Natural killer cell (primary cell): ENCODE data around the gene SERPINB8. TPM values are rescaled to one million over a fixed set of nuclear protein-coding genes. Genes with fewer than 3 reads are reported as not detected.
A peak's percentile ranks its signal among the peaks of the same experiment; 100 is the strongest.

ENCODE experiments used
- ATAC-seq, 3 donors: fragments of 150-1000 bp in 2 of 3; fragments of 200-7000 bp in 1 of 3; cut with Tn5 transposase; 1 replicate in 1 of 3; 2 replicates in 2 of 3; pipeline ENCODE4 v1.10.0; 2021; ENCODE audit warnings: mild to moderate bottlenecking in 2 of 3, moderate library complexity in 2 of 3
- DNase-seq, 2 donors: peaks; one replicate each; pipeline versions ENCODE4 v3.0.0 to v3.0.0-alpha.2; 2013 to 2021; ENCODE audit warnings: mixed read lengths in 1 of 2
- H3K27ac ChIP-seq: one replicate; pipeline ENCODE4 v1.5.1; 2013; ENCODE audit warnings: mild to moderate bottlenecking, low read length
- H3K27me3 ChIP-seq: one replicate; pipeline ENCODE4 v1.6.1; 2013; ENCODE audit warnings: low read length; ENCODE audit not compliant: control insufficient read depth, insufficient read depth
- H3K36me3 ChIP-seq: one replicate; pipeline ENCODE4 v1.6.1; 2013; ENCODE audit warnings: low read length; ENCODE audit not compliant: control insufficient read depth, insufficient read depth
- H3K4me1 ChIP-seq: one replicate; pipeline ENCODE4 v1.6.1; 2013; ENCODE audit warnings: low read length; ENCODE audit not compliant: control insufficient read depth, insufficient read depth
- H3K4me3 ChIP-seq: one replicate; pipeline ENCODE4 v1.5.1; 2013; ENCODE audit warnings: low read length
- H3K9me3 ChIP-seq: one replicate; pipeline ENCODE4 v1.6.1; 2013; ENCODE audit warnings: low read length; ENCODE audit not compliant: control insufficient read depth, insufficient read depth
- H3K27ac Mint-ChIP-seq, 2 donors: one replicate each; pipeline ENCODE4 v1.8.0; 2022; ENCODE audit warnings: mild to moderate bottlenecking in 2 of 2, mixed read lengths in 2 of 2, moderate library complexity in 1 of 2
- H3K27me3 Mint-ChIP-seq, 2 donors: one replicate each; pipeline ENCODE4 v1.8.0; 2022; ENCODE audit warnings: low read depth in 2 of 2, mixed read lengths in 2 of 2
- H3K36me3 Mint-ChIP-seq: one replicate; pipeline ENCODE4 v1.8.0; 2022; ENCODE audit warnings: mixed read lengths
- H3K4me1 Mint-ChIP-seq, 2 donors: one replicate each; pipeline ENCODE4 v1.8.0; 2022; ENCODE audit warnings: mixed read lengths in 2 of 2
- H3K4me3 Mint-ChIP-seq: one replicate; pipeline ENCODE4 v1.8.0; 2022; ENCODE audit warnings: mild to moderate bottlenecking, moderate library complexity, mixed read lengths
- H3K9me3 Mint-ChIP-seq, 2 donors: one replicate each; pipeline ENCODE4 v1.8.0; 2022; ENCODE audit warnings: mixed read lengths in 2 of 2
- WGBS: methylation state at CpG from one replicate; pipeline ENCODE4 v1.1.7; 2013; ENCODE audit warnings: missing lambda C conversion rate; ENCODE audit not compliant: insufficient coverage; 5-methylcytosine and 5-hydroxymethylcytosine counted together
- intact Hi-C: fragments of 100-400 bp; cut with micrococcal nuclease; formaldehyde crosslinking; loops from one replicate; pipeline ENCODE4 v1.14.2; 2022
- total RNA-seq, 4 donors: library from RNA; stranded (reverse); fragments of 120-200 nt in 1 of 4; gene quantifications; one replicate each; pipeline versions ENCODE4 v1.2.3 to v1.2.4, GENCODE V29; 2013 to 2022
- TF ChIP-seq, protein P1 (sequence below): fragments of 200-600 bp; IDR thresholded peaks from one replicate; pipeline ENCODE4 v1.8.0; 2022; ENCODE audit warnings: antibody characterized with exemption

SERPINB8 gene
- total RNA-seq, 3 donors from 2014 or later (not counting 1 experiment from before 2014, with no cell fraction given), result 4.9 to 12.9 (median 12.8) TPM

- no peaks in the 10 kb centered on the region for H3K9me3 Mint-ChIP-seq
- H3K27me3 Mint-ChIP-seq, result peaks cover 25 to 30% of the 10 kb centered on the region in 2 donors
- H3K27ac Mint-ChIP-seq, result no peak overlapping the region
- intact Hi-C loops, result loop anchor here (1.0 to 2.0 kb wide), 2 partner anchors 16 to 31 kb away; no protein-coding TSS in a partner anchor
- no peaks in the 10 kb centered on the region for H3K36me3 Mint-ChIP-seq
- 92% methylated on average over 1 of the region's 1 CpG for WGBS
- Histone ChIP-seq H3K4me1 (no peaks in the 10 kb centered on the region), H3K4me3 (no peak overlapping the region), H3K36me3 (no peaks in the 10 kb centered on the region), H3K9me3 (no peaks in the 10 kb centered on the region), H3K27me3 (no peaks in the 10 kb centered on the region), H3K27ac (no peak overlapping the region)
- ATAC-seq, result peak; percentile 65 to 80 (median 73)
- peak in 1 of 2 donors; percentile 79 for DNase-seq
- TF ChIP-seq, protein P1, sequence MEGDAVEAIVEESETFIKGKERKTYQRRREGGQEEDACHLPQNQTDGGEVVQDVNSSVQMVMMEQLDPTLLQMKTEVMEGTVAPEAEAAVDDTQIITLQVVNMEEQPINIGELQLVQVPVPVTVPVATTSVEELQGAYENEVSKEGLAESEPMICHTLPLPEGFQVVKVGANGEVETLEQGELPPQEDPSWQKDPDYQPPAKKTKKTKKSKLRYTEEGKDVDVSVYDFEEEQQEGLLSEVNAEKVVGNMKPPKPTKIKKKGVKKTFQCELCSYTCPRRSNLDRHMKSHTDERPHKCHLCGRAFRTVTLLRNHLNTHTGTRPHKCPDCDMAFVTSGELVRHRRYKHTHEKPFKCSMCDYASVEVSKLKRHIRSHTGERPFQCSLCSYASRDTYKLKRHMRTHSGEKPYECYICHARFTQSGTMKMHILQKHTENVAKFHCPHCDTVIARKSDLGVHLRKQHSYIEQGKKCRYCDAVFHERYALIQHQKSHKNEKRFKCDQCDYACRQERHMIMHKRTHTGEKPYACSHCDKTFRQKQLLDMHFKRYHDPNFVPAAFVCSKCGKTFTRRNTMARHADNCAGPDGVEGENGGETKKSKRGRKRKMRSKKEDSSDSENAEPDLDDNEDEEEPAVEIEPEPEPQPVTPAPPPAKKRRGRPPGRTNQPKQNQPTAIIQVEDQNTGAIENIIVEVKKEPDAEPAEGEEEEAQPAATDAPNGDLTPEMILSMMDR, result peak; percentile 77
- no peaks in the 10 kb centered on the region for H3K4me1 Mint-ChIP-seq
- no peak overlapping the region for H3K4me3 Mint-ChIP-seq
Observed at GRCh38 chr18:63963615-63964256, 6.1 kb upstream of the SERPINB8 start.

- no peaks in the 10 kb centered on the region for H3K36me3 Mint-ChIP-seq
- no peak overlapping the region for H3K27ac Mint-ChIP-seq
- H3K27me3 Mint-ChIP-seq, result peaks cover 17 to 25% of the 10 kb centered on the region in 2 donors
- TF ChIP-seq, protein P1, result no peak
- Histone ChIP-seq H3K9me3 (no peaks in the 10 kb centered on the region), H3K27ac (no peak overlapping the region), H3K4me3 (no peak overlapping the region), H3K4me1 (peaks cover 4% of the 10 kb centered on the region), H3K27me3 (no peaks in the 10 kb centered on the region), H3K36me3 (no peaks in the 10 kb centered on the region)
- intact Hi-C loops, result no loop called here
- H3K4me1 Mint-ChIP-seq, result peaks cover 9 to 11% of the 10 kb centered on the region in 2 donors
- ATAC-seq, result no peak
- no peaks in the 10 kb centered on the region for H3K9me3 Mint-ChIP-seq
- DNase-seq, result no peak
- no peak overlapping the region for H3K4me3 Mint-ChIP-seq
Observed at GRCh38 chr18:63964908-63965307, 5.0 kb upstream of the SERPINB8 start.

DNA sequence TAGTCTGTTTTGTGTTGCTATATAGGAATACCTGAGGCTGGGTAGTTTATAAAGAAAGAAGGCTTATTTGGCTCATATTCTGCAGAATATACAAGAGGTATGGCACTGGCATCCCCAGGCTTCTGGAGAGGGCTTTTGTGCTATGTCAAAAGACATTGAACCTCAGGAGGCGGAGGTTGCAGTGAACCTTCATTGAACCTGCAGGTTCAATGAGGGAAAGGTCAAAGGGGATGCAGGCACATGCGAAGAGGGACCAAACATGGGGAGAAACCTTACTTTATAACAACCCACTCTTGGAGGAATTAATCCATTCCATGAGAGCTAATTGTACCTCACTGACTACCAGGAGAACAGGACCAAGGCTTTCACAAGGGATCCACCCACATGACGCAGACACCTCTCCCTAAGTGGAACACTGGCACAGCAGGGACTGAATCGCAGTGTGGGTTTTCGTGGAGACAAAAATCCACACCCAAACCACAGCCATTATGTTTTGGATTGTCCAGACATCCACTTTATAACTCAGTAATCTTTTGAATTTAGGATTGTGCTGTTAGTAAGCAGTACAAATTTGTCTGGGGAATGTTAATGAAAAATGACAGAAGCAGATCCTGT, 4.1 kb upstream of the SERPINB8 start:
- 89% methylated on average over 5 of the region's 5 CpGs for WGBS
- peaks cover 7% of the 10 kb centered on the region for H3K4me1 ChIP-seq
- H3K27ac Mint-ChIP-seq, result no peak overlapping the region
- no peak overlapping the region for H3K27ac ChIP-seq
- DNase-seq (no peak), ATAC-seq (no peak)
- intact Hi-C loops, result no loop called here
- no peaks in the 10 kb centered on the region for H3K9me3 ChIP-seq
- no peak overlapping the region for H3K4me3 Mint-ChIP-seq
- no peak overlapping the region for H3K4me3 ChIP-seq
- H3K4me1 Mint-ChIP-seq, result peaks cover 16% of the 10 kb centered on the region in 2 donors
- H3K27me3 ChIP-seq, result no peaks in the 10 kb centered on the region
- H3K36me3 Mint-ChIP-seq, result no peaks in the 10 kb centered on the region
- peaks cover 17 to 25% of the 10 kb centered on the region in 2 donors for H3K27me3 Mint-ChIP-seq
- no peaks in the 10 kb centered on the region for H3K9me3 Mint-ChIP-seq
- TF ChIP-seq, protein P1, result no peak
- no peaks in the 10 kb centered on the region for H3K36me3 ChIP-seq
